Activated T-helper 17 cell treated with anti-CD3 and anti-CD28 coated beads, Interleukin-2, amount 50 U/mL, for 72 hours (primary cell): ENCODE data around the gene GSAP. TPM values are rescaled to one million over a fixed set of nuclear protein-coding genes. Genes with fewer than 3 reads are reported as not detected.
A peak's percentile ranks its signal among the peaks of the same experiment; 100 is the strongest.
"Not testable (repeated sequence)": the region's sequence is repeated elsewhere in the genome, so short reads cannot be mapped to it uniquely, and the experiment has no call there.

Source experiments
- ATAC-seq: fragments of 150-1000 bp; cut with Tn5 transposase; replicated peaks from 2 replicates; pipeline ENCODE4 v1.10.0; 2021; ENCODE audit warnings: mild to moderate bottlenecking, moderate library complexity
- H3K27ac Mint-ChIP-seq: one replicate; pipeline ENCODE4 v1.8.0; 2022; ENCODE audit warnings: mixed read lengths
- H3K27me3 Mint-ChIP-seq: one replicate; pipeline ENCODE4 v1.8.0; 2022; ENCODE audit warnings: mixed read lengths
- H3K36me3 Mint-ChIP-seq: one replicate; pipeline ENCODE4 v1.8.0; 2022; ENCODE audit warnings: low read depth, mild to moderate bottlenecking, mixed read lengths
- H3K4me1 Mint-ChIP-seq: one replicate; pipeline ENCODE4 v1.8.0; 2022; ENCODE audit warnings: mixed read lengths
- H3K4me3 Mint-ChIP-seq: one replicate; pipeline ENCODE4 v1.8.0; 2022; ENCODE audit warnings: mild to moderate bottlenecking, mixed read lengths
- H3K9me3 Mint-ChIP-seq: one replicate; pipeline ENCODE4 v1.8.0; 2022; ENCODE audit warnings: mixed read lengths
- total RNA-seq, 2 donors: library from RNA; stranded (reverse); gene quantifications; one replicate each; pipeline ENCODE4 v1.2.3, GENCODE V29; 2022

The GSAP gene
- total RNA-seq, 2 donors from 2014 or later = 1.1 to 2.9 TPM

- Mint-ChIP-seq H3K4me1 (no peaks in the 10 kb centered on the region), H3K4me3 (no peak overlapping the region), H3K36me3 (peaks cover 49% of the 10 kb centered on the region), H3K9me3 (peaks cover 7% of the 10 kb centered on the region), H3K27me3 (no peaks in the 10 kb centered on the region), H3K27ac (no peak overlapping the region)
- no peak for ATAC-seq
Observed at GRCh38 chr7:77306231-77307067, 109.7 kb downstream of the GSAP start.

GRCh38 chr7:77295549-77295948, 120.6 kb downstream of the GSAP start:
- H3K9me3 Mint-ChIP-seq = no peaks in the 10 kb centered on the region
- ATAC-seq = no peak
- no peaks in the 10 kb centered on the region for H3K27me3 Mint-ChIP-seq
- H3K36me3 Mint-ChIP-seq = no peaks in the 10 kb centered on the region
- no peak overlapping the region for H3K27ac Mint-ChIP-seq
- no peak overlapping the region for H3K4me3 Mint-ChIP-seq
- H3K4me1 Mint-ChIP-seq = no peaks in the 10 kb centered on the region

DNA sequence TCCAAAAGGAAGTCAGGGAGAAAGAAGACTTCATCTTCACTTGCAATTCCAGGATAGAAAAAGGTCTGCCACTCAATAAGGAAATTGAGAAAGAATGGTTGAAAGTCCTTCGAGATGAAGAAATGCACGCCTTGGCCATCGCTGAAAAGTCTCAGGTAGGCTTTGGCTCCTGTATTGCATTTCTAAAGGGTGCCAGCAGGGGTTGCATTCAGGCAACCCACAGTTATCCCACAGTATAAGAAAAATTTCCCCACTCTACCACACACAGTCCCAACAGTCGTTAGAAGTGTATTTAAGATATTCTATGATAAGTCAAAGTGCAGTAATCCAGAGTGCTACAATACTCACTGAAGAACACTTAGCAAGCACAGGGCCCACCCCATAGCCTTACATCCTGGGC, 123.1 kb downstream of the GSAP start:
- Mint-ChIP-seq H3K4me3 (no peak overlapping the region), H3K4me1 (no peaks in the 10 kb centered on the region), H3K9me3 (no peaks in the 10 kb centered on the region), H3K36me3 (no peaks in the 10 kb centered on the region), H3K27me3 (no peaks in the 10 kb centered on the region), H3K27ac (no peak overlapping the region)
- no peak for ATAC-seq

DNA sequence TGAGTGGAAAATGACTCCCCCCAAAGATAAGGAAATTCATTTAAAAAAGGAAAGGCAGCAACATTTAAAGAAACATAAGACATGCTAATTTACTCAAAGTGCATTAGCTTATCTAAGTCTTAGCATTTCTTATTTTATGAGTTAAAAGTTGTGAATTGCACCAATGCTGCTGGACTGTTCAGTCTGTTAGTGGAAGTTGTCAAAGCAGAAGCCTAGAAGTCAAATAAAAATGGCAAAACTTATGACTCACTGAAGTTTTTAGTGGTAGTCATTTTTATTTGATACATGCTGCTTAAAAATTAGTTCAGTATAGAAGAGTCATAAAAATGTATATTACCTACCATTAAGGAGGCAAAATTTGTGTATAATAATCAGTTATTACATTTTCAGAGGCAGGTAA, 125.7 kb downstream of the GSAP start:
- Mint-ChIP-seq H3K4me3 (no peak overlapping the region), H3K9me3 (peaks cover 4% of the 10 kb centered on the region), H3K27me3 (no peaks in the 10 kb centered on the region), H3K27ac (no peak overlapping the region), H3K4me1 (no peaks in the 10 kb centered on the region), H3K36me3 (no peaks in the 10 kb centered on the region)
- no peak for ATAC-seq

DNA sequence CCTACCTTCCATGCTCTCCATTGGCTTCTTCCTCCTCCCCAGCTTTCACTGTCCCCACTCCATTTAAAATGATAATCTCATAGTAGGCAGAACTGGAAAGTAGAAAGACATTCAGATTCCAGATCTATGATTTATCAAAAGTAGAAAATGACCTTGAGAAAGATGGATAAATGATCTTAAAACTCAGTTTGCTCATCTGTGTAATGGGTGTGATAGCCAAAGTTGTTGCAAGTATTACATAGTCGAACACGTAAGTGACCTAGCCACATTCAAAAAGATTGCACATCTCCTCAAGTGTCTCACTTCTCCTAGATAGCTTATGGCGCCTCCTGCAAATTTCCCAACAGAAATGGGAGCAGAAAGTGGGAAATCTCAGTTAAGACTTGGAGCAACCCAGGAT, 126.8 kb downstream of the GSAP start:
- Mint-ChIP-seq H3K9me3 (peaks cover 4% of the 10 kb centered on the region), H3K27ac (no peak overlapping the region), H3K4me1 (no peaks in the 10 kb centered on the region), H3K4me3 (no peak overlapping the region), H3K27me3 (no peaks in the 10 kb centered on the region), H3K36me3 (no peaks in the 10 kb centered on the region)
- ATAC-seq = no peak

GRCh38 chr7:77288676-77289320, 127.4 kb downstream of the GSAP start:
- no peak overlapping the region for H3K27ac Mint-ChIP-seq
- H3K9me3 Mint-ChIP-seq = peaks cover 4% of the 10 kb centered on the region
- ATAC-seq = no peak
- no peaks in the 10 kb centered on the region for H3K27me3 Mint-ChIP-seq
- H3K4me1 Mint-ChIP-seq = no peaks in the 10 kb centered on the region
- no peak overlapping the region for H3K4me3 Mint-ChIP-seq
- H3K36me3 Mint-ChIP-seq = no peaks in the 10 kb centered on the region

GRCh38 chr7:77284616-77285015, 131.5 kb downstream of the GSAP start:
- Mint-ChIP-seq H3K27me3 (no peaks in the 10 kb centered on the region), H3K27ac (no peak overlapping the region), H3K9me3 (peaks cover 4% of the 10 kb centered on the region), H3K4me3 (no peak overlapping the region), H3K4me1 (no peaks in the 10 kb centered on the region), H3K36me3 (no peaks in the 10 kb centered on the region)
- ATAC-seq = no peak

GRCh38 chr7:77284005-77284404, 132.1 kb downstream of the GSAP start:
- Mint-ChIP-seq H3K4me1 (no peaks in the 10 kb centered on the region), H3K9me3 (peaks cover 4% of the 10 kb centered on the region), H3K36me3 (no peaks in the 10 kb centered on the region), H3K27ac (no peak overlapping the region), H3K27me3 (no peaks in the 10 kb centered on the region), H3K4me3 (no peak overlapping the region)
- no peak for ATAC-seq

- no peak overlapping the region for H3K4me3 Mint-ChIP-seq
Observed at GRCh38 chr7:77282897-77283296, 133.3 kb downstream of the GSAP start.

GRCh38 chr7:77281780-77282478, 134.2 kb downstream of the GSAP start:
- H3K9me3 Mint-ChIP-seq = peaks cover 4% of the 10 kb centered on the region
- no peak for ATAC-seq
- no peaks in the 10 kb centered on the region for H3K36me3 Mint-ChIP-seq
- H3K4me1 Mint-ChIP-seq = no peaks in the 10 kb centered on the region
- no peaks in the 10 kb centered on the region for H3K27me3 Mint-ChIP-seq
- no peak overlapping the region for H3K4me3 Mint-ChIP-seq
- H3K27ac Mint-ChIP-seq = peak overlapping the region; percentile 19

More at GRCh38 chr7:77282897-77283296, 133.3 kb downstream of the GSAP start:
- H3K27ac Mint-ChIP-seq = no peak overlapping the region
- no peaks in the 10 kb centered on the region for H3K27me3 Mint-ChIP-seq
- H3K4me1 Mint-ChIP-seq = no peaks in the 10 kb centered on the region
- peaks cover 4% of the 10 kb centered on the region for H3K9me3 Mint-ChIP-seq
- H3K36me3 Mint-ChIP-seq = no peaks in the 10 kb centered on the region
- no peak for ATAC-seq

DNA sequence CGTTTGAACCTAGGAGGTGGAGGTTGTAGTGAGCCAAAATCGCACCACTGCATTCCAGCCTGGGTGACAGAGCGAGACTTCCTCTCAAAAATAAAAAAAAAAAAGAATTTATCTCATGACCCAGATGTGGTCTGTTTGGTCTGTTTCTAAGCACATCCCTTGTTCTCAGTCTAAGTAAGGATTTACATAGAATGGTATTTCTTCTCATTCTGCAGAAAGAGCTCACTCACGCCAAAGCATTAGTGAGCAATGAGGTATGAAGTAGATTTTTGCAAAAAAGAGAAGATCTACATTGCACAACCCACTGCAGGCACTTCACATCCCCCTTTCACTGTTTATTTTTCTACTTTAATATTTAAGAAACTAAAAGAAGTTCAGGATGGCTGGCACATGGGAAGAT, 140.0 kb downstream of the GSAP start:
- Mint-ChIP-seq H3K36me3 (no peaks in the 10 kb centered on the region), H3K27ac (no peak overlapping the region), H3K4me1 (peaks cover 9% of the 10 kb centered on the region), H3K27me3 (no peaks in the 10 kb centered on the region), H3K4me3 (no peak overlapping the region), H3K9me3 (no peaks in the 10 kb centered on the region)
- ATAC-seq = peak; percentile 79

- H3K27ac Mint-ChIP-seq = peak overlapping the region; percentile 51
- H3K4me1 Mint-ChIP-seq, H3K4me3 Mint-ChIP-seq, H3K36me3 Mint-ChIP-seq, H3K9me3 Mint-ChIP-seq, H3K27me3 Mint-ChIP-seq: not testable (repeated sequence)
- ATAC-seq = peak; percentile 39
Observed at GRCh38 chr7:77275663-77276062, 140.5 kb downstream of the GSAP start.

GRCh38 chr7:77271766-77272165, 144.4 kb downstream of the GSAP start:
- no peaks in the 10 kb centered on the region for H3K27me3 Mint-ChIP-seq
- H3K9me3 Mint-ChIP-seq = no peaks in the 10 kb centered on the region
- no peak for ATAC-seq
- H3K27ac Mint-ChIP-seq = no peak overlapping the region
- H3K36me3 Mint-ChIP-seq = no peaks in the 10 kb centered on the region
- no peak overlapping the region for H3K4me3 Mint-ChIP-seq
- H3K4me1 Mint-ChIP-seq = peaks cover 15% of the 10 kb centered on the region

DNA sequence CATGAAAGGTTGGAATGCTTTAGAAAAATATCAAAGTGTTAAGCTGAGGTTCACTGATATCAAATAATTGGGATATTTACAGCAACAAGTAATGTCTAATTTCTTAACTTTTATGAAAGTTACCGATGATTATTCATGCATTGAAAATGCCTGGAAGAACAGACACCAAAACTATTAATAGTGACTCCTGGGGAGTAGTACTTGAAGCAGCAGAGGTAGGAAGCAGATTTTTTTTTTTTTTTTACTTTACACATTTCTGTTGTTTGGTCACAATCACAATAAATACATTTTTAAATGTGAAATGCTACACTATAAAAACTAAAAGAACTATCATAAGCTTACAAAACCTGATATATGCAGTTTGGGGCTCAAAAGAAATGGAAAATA, 146.1 kb downstream of the GSAP start:
- H3K27ac Mint-ChIP-seq = no peak overlapping the region
- H3K4me1 Mint-ChIP-seq = peaks cover 16% of the 10 kb centered on the region
- no peaks in the 10 kb centered on the region for H3K9me3 Mint-ChIP-seq
- H3K27me3 Mint-ChIP-seq = no peaks in the 10 kb centered on the region
- no peak overlapping the region for H3K4me3 Mint-ChIP-seq
- no peak for ATAC-seq
- no peaks in the 10 kb centered on the region for H3K36me3 Mint-ChIP-seq
